Activated naive CD8-positive, alpha-beta T cell treated with anti-CD3 and anti-CD28 coated beads, Interleukin-2, amount 10 ng/mL, durations not matched to agents 7 days and 5 days (primary cell): ENCODE data around the gene SYNPO. TPM values are rescaled to one million over a fixed set of nuclear protein-coding genes. Genes with fewer than 3 reads are reported as not detected.

ENCODE experiments used
- ATAC-seq: fragments of 150-1000 bp; cut with Tn5 transposase; one replicate; pipeline ENCODE4 v1.10.0; 2021; ENCODE audit warnings: low read depth, moderate library complexity
- POLR2A ChIA-PET: fragments of 350-600 bp; sonication (Branson Sonifier 250); formaldehyde crosslinking; loops from one replicate; lab custom pipeline; 2021; ENCODE audit warnings: antibody characterized with exemption; lab: Charles Lee
- DNase-seq: peaks from one replicate; pipeline ENCODE4 v3.0.0; 2021
- H3K27ac Mint-ChIP-seq: one replicate; pipeline ENCODE4 v1.8.0; 2022; ENCODE audit warnings: mild to moderate bottlenecking, mixed read lengths
- H3K27me3 Mint-ChIP-seq: one replicate; pipeline ENCODE4 v1.8.0; 2022; ENCODE audit warnings: mild to moderate bottlenecking, moderate library complexity, mixed read lengths
- H3K36me3 Mint-ChIP-seq: one replicate; pipeline ENCODE4 v1.8.0; 2021; ENCODE audit warnings: mild to moderate bottlenecking, mixed read lengths
- H3K4me1 Mint-ChIP-seq: one replicate; pipeline ENCODE4 v1.8.0; 2021; ENCODE audit warnings: mixed read lengths
- H3K4me3 Mint-ChIP-seq: one replicate; pipeline ENCODE4 v1.8.0; 2022; ENCODE audit warnings: mild to moderate bottlenecking, moderate library complexity, mixed read lengths
- H3K9me3 Mint-ChIP-seq: one replicate; pipeline ENCODE4 v1.8.0; 2021; ENCODE audit warnings: mixed read lengths
- total RNA-seq, 2 experiments: library from RNA; stranded (reverse); gene quantifications; one replicate each; pipeline ENCODE4 v1.2.3, GENCODE V29; 2021

The SYNPO gene
- total RNA-seq, 2 experiments from 2014 or later, result 0.25 to 0.28 TPM

DNA sequence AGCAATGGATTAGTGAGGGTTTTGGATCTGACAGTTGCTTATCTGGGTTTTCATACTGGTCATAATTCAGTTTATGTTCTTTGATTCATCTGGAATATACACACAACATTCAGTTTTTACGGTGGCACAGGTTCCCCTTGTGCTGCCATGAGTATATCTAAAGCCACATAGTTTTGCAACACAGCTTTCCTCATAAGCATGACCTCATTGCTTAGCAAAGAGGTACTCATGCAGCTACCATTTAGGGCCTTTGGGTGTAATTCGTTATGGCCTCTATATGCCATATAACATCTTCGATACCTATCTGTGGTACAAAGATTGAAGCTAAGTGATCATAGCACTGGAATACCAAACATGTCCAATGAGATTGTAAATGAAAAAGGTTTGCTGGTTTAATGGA, 63.3 kb downstream of the SYNPO start:
- Mint-ChIP-seq H3K36me3 (peaks cover 6% of the 10 kb centered on the region), H3K4me1 (peaks cover 5% of the 10 kb centered on the region), H3K27me3 (no peaks in the 10 kb centered on the region), H3K4me3 (no peak overlapping the region), H3K27ac (no peak overlapping the region), H3K9me3 (no peaks in the 10 kb centered on the region)
- ATAC-seq (no peak), DNase-seq (no peak)
- POLR2A ChIA-PET, result interaction anchor here (1.4 kb wide), 1 partner anchor 143 kb away, joined by 3 read pairs; the partner anchor contains the start of gene IRGM

GRCh38 chr5:150706776-150707390, 66.4 kb downstream of the SYNPO start:
- ATAC-seq, result no peak
- POLR2A ChIA-PET, result no interaction called here
- no peak for DNase-seq
- no peaks in the 10 kb centered on the region for H3K9me3 Mint-ChIP-seq
- H3K27ac Mint-ChIP-seq, result no peak overlapping the region
- H3K4me1 Mint-ChIP-seq, result peaks cover 3% of the 10 kb centered on the region
- no peak overlapping the region for H3K4me3 Mint-ChIP-seq
- H3K36me3 Mint-ChIP-seq, result peaks cover 7% of the 10 kb centered on the region
- H3K27me3 Mint-ChIP-seq, result no peaks in the 10 kb centered on the region

Other genes starting within 250 kb of the SYNPO start
- gene CD74, start 227.8 kb upstream of the SYNPO start, total RNA-seq, result 100 to 1,000 TPM; 341 to 350 TPM
- 1,000 to 10,000 TPM; 2,811 to 2,872 TPM for gene RPS14, start 190.9 kb upstream of the SYNPO start, total RNA-seq
- gene NDST1, start 132.5 kb upstream of the SYNPO start, total RNA-seq, result 1 to 10 TPM; 1.0 to 1.9 TPM
- under 1 TPM in 1 of 2 experiments, not detected in 1; 0.14 TPM for gene MYOZ3, start 20.6 kb downstream of the SYNPO start, total RNA-seq
- gene RBM22, start 60.4 kb downstream of the SYNPO start, total RNA-seq, result 10 to 100 TPM; 72.9 to 74.6 TPM
- gene DCTN4, start 118.4 kb downstream of the SYNPO start, total RNA-seq, result 10 to 100 TPM; 43.2 to 43.3 TPM
- gene SMIM3, start 138.1 kb downstream of the SYNPO start, total RNA-seq, result 10 to 100 TPM; 15.7 to 16.8 TPM
- 1 to 10 TPM; 4.4 to 4.6 TPM for gene IRGM, start 205.9 kb downstream of the SYNPO start, total RNA-seq